Muscle layer of colon (tissue), 2 donors: ENCODE data around the gene SUN2.

ENCODE experiments used
- H3K27ac ChIP-seq: one replicate; pipeline ENCODE4 v1.7.0; 2013; ENCODE audit warnings: low read depth, mild to moderate bottlenecking, low read length, moderate library complexity
- H3K27me3 ChIP-seq, 2 donors: one replicate each; pipeline ENCODE4 v1.7.0; 2013; ENCODE audit warnings: low read length in 2 of 2, mild to moderate bottlenecking in 2 of 2; ENCODE audit not compliant: insufficient read depth in 2 of 2, control insufficient read depth in 1 of 2
- H3K36me3 ChIP-seq: one replicate; pipeline ENCODE4 v1.7.0; 2013; ENCODE audit warnings: mild to moderate bottlenecking, low read length; ENCODE audit not compliant: insufficient read depth
- H3K4me1 ChIP-seq: one replicate; pipeline ENCODE4 v1.7.0; 2013; ENCODE audit warnings: mild to moderate bottlenecking, low read length; ENCODE audit not compliant: insufficient read depth
- H3K4me3 ChIP-seq, 2 donors: one replicate each; pipeline ENCODE4 v1.7.0; 2013; ENCODE audit warnings: low read length in 2 of 2, low read depth in 1 of 2, mild to moderate bottlenecking in 1 of 2, moderate library complexity in 1 of 2
- H3K9ac ChIP-seq: one replicate; pipeline ENCODE4 v1.7.0; 2013; ENCODE audit warnings: low read length
- H3K9me3 ChIP-seq: one replicate; pipeline ENCODE4 v1.7.0; 2013; ENCODE audit warnings: mild to moderate bottlenecking, low read length
- donor health status: abdominal sarcoma.
- donor health status: Adenocarcinoma of cecum.

The SUN2 gene

DNA sequence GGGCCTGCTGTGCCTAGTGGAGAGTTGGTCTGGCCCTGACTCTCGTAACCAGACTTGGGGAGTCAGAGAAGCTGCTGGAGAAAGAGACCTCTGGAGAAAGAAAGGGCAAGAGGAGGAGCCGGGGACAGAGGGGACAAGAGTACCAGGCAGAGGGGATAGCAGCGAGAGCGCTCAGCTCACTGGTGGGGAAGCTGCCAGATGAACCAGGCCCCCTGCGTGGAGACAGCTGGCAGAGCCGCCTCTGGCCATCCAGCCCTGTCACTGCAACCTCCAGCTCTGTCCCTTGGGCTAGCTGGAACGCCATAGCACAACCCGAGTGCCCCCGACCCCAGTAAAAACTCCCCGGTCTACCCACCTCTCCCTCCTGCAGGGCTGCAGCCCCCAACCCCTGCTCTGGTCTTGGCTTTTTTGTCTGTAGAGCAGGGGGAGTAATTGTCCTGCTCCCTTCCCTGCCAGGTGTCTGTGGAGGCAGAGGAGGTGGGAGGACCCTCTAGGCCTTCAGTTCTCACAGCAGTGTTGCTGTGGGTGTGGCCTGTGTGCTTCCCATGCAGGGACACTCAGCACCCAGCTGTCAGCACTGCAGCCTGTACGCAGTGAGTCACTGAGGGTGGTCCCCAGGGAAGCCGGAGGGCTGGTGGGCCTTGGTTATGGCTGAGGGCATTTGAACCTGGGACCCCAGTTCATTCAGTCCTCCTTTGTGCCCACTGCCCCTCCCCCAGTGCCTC is 4.8 kb upstream of the SUN2 start:
- H3K36me3 ChIP-seq, result no peaks in the 10 kb centered on the region
- H3K9me3 ChIP-seq, result no peaks in the 10 kb centered on the region
- no peaks in the 10 kb centered on the region for H3K27me3 ChIP-seq
- H3K9ac ChIP-seq, result no peak overlapping the region
- no peak overlapping the region for H3K27ac ChIP-seq
- H3K4me1 ChIP-seq, result peaks cover 8% of the 10 kb centered on the region
- no peak overlapping the region for H3K4me3 ChIP-seq

- Histone ChIP-seq H3K36me3 (no peaks in the 10 kb centered on the region), H3K4me3 (no peak overlapping the region), H3K27ac (no peak overlapping the region), H3K4me1 (peaks cover 12% of the 10 kb centered on the region), H3K9ac (no peak overlapping the region), H3K27me3 (no peaks in the 10 kb centered on the region), H3K9me3 (no peaks in the 10 kb centered on the region)
Observed at GRCh38 chr22:38759005-38759404, 3.2 kb upstream of the SUN2 start.

GRCh38 chr22:38758276-38758945 is 2.6 kb upstream of the SUN2 start:
- no peaks in the 10 kb centered on the region for H3K27me3 ChIP-seq
- H3K27ac ChIP-seq, result no peak overlapping the region
- H3K9me3 ChIP-seq, result no peaks in the 10 kb centered on the region
- H3K4me1 ChIP-seq, result peaks cover 18% of the 10 kb centered on the region
- H3K9ac ChIP-seq, result no peak overlapping the region
- peaks cover 4% of the 10 kb centered on the region for H3K36me3 ChIP-seq
- H3K4me3 ChIP-seq, result no peak overlapping the region

GRCh38 chr22:38757464-38757757 is 1.6 kb upstream of the SUN2 start:
- H3K36me3 ChIP-seq, result peaks cover 6% of the 10 kb centered on the region
- no peak overlapping the region for H3K4me3 ChIP-seq
- H3K27me3 ChIP-seq, result no peaks in the 10 kb centered on the region
- peaks cover 18% of the 10 kb centered on the region for H3K4me1 ChIP-seq
- no peak overlapping the region for H3K27ac ChIP-seq
- no peak overlapping the region for H3K9ac ChIP-seq
- H3K9me3 ChIP-seq, result no peaks in the 10 kb centered on the region

- H3K4me3 ChIP-seq, result no peak overlapping the region
Observed at GRCh38 chr22:38756711-38757463, 1.1 kb upstream of the SUN2 start.

DNA sequence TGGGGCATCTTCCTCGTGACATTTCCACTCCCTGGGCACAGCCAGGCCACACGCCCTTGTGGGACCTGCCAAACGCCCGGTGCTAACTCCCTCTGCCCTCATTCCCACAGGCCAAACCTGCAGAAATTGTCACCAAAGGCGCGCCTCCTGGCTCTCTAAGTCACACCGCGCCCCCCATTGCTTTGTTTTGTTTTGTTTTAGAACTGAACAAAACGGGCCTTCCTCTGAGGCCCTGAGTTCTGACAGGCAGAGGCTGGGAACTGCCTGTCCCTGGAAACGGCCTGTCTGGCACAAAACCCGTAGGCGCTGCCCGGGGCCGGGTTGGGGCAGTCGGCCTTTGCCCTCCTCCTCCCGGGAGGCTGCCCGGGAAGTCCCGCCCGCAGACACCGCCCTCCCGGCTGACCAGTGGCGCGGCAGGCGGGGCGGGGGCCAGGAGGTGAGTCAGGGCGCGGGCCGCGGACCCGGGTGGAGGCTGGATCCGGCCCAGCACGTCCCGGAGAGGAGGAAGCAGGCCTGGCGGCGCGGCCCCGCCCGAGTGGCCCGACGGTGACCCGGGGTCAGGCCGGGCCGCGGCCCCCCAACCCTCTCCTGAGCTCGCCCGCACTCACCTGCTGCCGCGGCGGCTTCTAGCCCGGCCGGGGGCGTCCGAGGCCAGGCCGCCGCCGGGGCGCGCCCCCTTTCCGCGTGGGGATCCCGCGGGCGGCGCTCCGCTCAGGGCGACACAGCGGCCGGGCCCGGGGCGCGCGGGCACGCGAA is 465 bp downstream of the SUN2 start:
- Histone ChIP-seq H3K27me3 (no peaks in the 10 kb centered on the region), H3K9me3 (no peaks in the 10 kb centered on the region), H3K27ac (peak overlapping the region; percentile 99), H3K4me1 (peaks cover 25% of the 10 kb centered on the region), H3K36me3 (peaks cover 27% of the 10 kb centered on the region), H3K4me3 (peak overlapping the region; percentile 61 to 81), H3K9ac (peak overlapping the region; percentile 59)

More at GRCh38 chr22:38756711-38757463, 1.1 kb upstream of the SUN2 start:
- H3K9me3 ChIP-seq, result no peaks in the 10 kb centered on the region
- H3K36me3 ChIP-seq, result peaks cover 11% of the 10 kb centered on the region
- H3K27ac ChIP-seq, result peak overlapping the region; percentile 78
- no peaks in the 10 kb centered on the region for H3K27me3 ChIP-seq
- no peak overlapping the region for H3K9ac ChIP-seq
- H3K4me1 ChIP-seq, result peaks cover 18% of the 10 kb centered on the region

GRCh38 chr22:38754751-38755154 is 1.0 kb downstream of the SUN2 start:
- H3K9ac ChIP-seq, result peak overlapping the region; percentile 59
- H3K36me3 ChIP-seq, result peaks cover 33% of the 10 kb centered on the region
- peak overlapping the region; percentile 61 to 81 for H3K4me3 ChIP-seq
- H3K27ac ChIP-seq, result peak overlapping the region; percentile 99
- H3K9me3 ChIP-seq, result no peaks in the 10 kb centered on the region
- no peaks in the 10 kb centered on the region for H3K27me3 ChIP-seq
- peaks cover 25% of the 10 kb centered on the region for H3K4me1 ChIP-seq

- peaks cover 39% of the 10 kb centered on the region for H3K36me3 ChIP-seq
- peak overlapping the region; percentile 99 for H3K27ac ChIP-seq
- peaks cover 25% of the 10 kb centered on the region for H3K4me1 ChIP-seq
Observed at GRCh38 chr22:38753948-38754750, 1.6 kb downstream of the SUN2 start.

DNA sequence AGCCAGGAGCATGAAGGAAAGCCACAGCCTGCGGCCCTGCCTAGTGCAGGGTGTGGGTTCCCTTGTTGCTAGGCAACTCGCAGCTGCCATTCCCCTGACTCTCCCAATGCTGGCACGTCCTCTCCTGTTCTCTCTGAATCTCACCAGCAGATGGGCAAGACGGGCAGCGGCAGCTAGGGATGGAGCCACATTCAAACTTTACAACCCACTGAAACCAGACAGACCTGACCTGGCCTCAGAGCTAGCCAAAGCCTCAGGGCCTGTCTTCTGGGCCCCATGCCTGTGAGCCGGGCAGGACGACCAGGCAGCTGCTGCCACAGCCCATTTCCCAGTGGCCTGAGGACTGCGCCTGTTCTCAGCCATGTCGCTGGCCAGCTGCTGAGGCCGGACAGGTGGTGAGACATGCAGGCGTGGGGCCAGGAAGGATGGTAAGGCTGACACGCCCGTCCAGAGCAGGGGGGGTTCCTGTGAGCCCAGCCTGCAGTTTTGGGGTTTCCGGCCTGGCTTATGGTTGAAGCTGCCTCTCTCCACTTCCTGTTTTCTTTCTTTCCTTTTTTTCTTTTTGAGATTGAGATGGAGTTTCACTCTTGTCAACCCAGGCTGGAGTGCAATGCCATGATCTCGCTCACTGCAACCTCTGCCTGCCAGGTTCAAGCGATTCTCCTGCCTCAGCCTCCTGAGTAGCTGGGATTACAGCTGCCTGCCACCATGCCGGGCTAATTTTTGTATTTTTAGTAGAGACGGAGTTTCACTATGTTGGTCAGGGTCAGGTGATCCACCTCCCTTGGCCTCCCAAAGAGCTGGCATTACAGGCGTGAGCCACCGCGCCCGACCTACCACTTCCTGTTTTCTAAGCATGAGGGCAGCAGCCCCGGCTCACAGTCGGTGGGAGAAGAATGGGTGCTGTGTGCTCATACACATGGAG is 4.1 kb downstream of the SUN2 start:
- Histone ChIP-seq H3K27me3 (no peaks in the 10 kb centered on the region), H3K27ac (no peak overlapping the region), H3K36me3 (peaks cover 51% of the 10 kb centered on the region), H3K4me3 (no peak overlapping the region), H3K9ac (no peak overlapping the region), H3K4me1 (peaks cover 22% of the 10 kb centered on the region), H3K9me3 (no peaks in the 10 kb centered on the region)

More at GRCh38 chr22:38753948-38754750, 1.6 kb downstream of the SUN2 start:
- no peaks in the 10 kb centered on the region for H3K9me3 ChIP-seq
- H3K4me3 ChIP-seq, result peak overlapping the region; percentile 61 to 81
- peak overlapping the region; percentile 59 for H3K9ac ChIP-seq
- H3K27me3 ChIP-seq, result no peaks in the 10 kb centered on the region

- no peak overlapping the region for H3K27ac ChIP-seq
Observed at GRCh38 chr22:38751066-38751421, 4.8 kb downstream of the SUN2 start.

More at GRCh38 chr22:38751066-38751421, 4.8 kb downstream of the SUN2 start:
- peaks cover 57% of the 10 kb centered on the region for H3K36me3 ChIP-seq
- no peaks in the 10 kb centered on the region for H3K27me3 ChIP-seq
- no peak overlapping the region for H3K4me3 ChIP-seq
- H3K4me1 ChIP-seq, result peaks cover 16% of the 10 kb centered on the region
- no peaks in the 10 kb centered on the region for H3K9me3 ChIP-seq
- no peak overlapping the region for H3K9ac ChIP-seq
